Measurements from ENCODE around the gene PTPN9.

- TF ChIP-seq EGR1 (IDR thresholded peaks at IDR 0.05) (no peak), USF1 (IDR thresholded peaks at IDR 0.05) (no peak), MAX (IDR thresholded peaks at IDR 0.05) (no peak), TAF1 (IDR thresholded peaks at IDR 0.05; ENCODE audit: low read depth) (no peak), CEBPB (IDR thresholded peaks at IDR 0.05) (peak; percentile 78), FOXM1 (IDR thresholded peaks at IDR 0.05; ENCODE audit: borderline replicate concordance, low read depth) (no peak), YY1 (IDR thresholded peaks at IDR 0.05; ENCODE audit: low read depth) (no peak), REST (IDR thresholded peaks at IDR 0.05; ENCODE audit: low read depth) (no peak), TEAD4 (IDR thresholded peaks at IDR 0.05) (no peak), EP300 (IDR thresholded peaks at IDR 0.05; ENCODE audit: borderline replicate concordance) (no peak), NFIC (IDR thresholded peaks at IDR 0.05) (no peak), RAD21 (IDR thresholded peaks at IDR 0.05; ENCODE audit: low read depth) (no peak), CREB1 (IDR thresholded peaks at IDR 0.05; ENCODE audit: low read depth) (no peak), TCF12 (IDR thresholded peaks at IDR 0.05; ENCODE audit: low read depth) (no peak)
These were observed 36.7 kb downstream of the PTPN9 start for GRCh38 chr15:75542386-75542797.
